Measurements from ENCODE around the gene STAMBPL1. TPM values are rescaled to one million over a fixed set of nuclear protein-coding genes. Genes with fewer than 3 reads are reported as not detected.

Gene STAMBPL1
- total and polyA plus RNA-seq, 4 donors: 1.7 to 24.5 (median 5.1) TPM

GRCh38 chr10:88896994-88897853 is 17.2 kb downstream of the STAMBPL1 start:
- no peak for TF ChIP-seq CTCF (IDR thresholded peaks at IDR 0.05; ENCODE audit: control extremely low read depth, extremely low read depth)
- Histone ChIP-seq H3K4me3 (no peak overlapping the region), H3K27me3 (ENCODE audit: control insufficient read depth in 3 of 3, insufficient read depth in 3 of 3, low read length in 2 of 3) (no peaks in the 10 kb centered on the region), H3K36me3 (ENCODE audit: control insufficient read depth in 4 of 4, insufficient read depth in 4 of 4, low read length in 4 of 4) (peaks cover 0 to 3% (median 1%) of the 10 kb centered on the region in 4 donors), H3K4me1 (ENCODE audit: control insufficient read depth in 5 of 5, insufficient read depth in 5 of 5, low read length in 5 of 5) (peaks cover 0 to 22% (median 12%) of the 10 kb centered on the region in 5 donors), H3K27ac (ENCODE audit: low read depth in 1 of 2, low read length in 1 of 2) (peak overlapping the region; percentile 21 to 49), H3K9ac (ENCODE audit: insufficient read depth in 1 of 2, low read length in 2 of 2) (no peak overlapping the region), H3K9me3 (ENCODE audit: control insufficient read depth in 4 of 4, insufficient read depth in 3 of 4, low read length in 3 of 4) (no peaks in the 10 kb centered on the region)
- DNase-seq (peak in 2 of 3 donors; percentile 64 to 67), ATAC-seq (ENCODE audit: insufficient read depth, low FRiP score) (no peak)
- WGBS, 2 donors: 53 to 71% methylated on average over 8 of the region's 8 CpGs

DNA sequence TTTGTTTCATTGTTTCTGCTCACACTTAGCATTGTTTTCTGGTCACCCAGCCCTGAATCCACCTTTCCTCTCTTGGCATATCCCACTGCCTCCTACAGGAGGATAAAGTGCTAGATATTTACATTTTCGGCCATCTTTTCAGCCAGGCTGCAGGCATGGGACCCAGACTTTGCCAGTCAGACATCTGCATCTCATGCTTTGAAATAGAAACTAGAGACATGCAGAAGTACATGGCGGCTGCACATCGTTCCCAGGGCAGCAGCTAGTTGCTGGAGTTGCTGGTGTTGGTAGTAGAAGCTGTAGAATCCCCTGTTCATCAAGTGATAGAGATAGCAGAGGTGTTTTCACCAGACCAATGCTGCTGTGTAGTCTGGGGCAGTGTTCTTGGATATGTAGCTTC is 18.7 kb downstream of the STAMBPL1 start:
- H3K4me3 ChIP-seq: no peak overlapping the region
- no peak overlapping the region for H3K9ac ChIP-seq (ENCODE audit: insufficient read depth in 1 of 2, low read length in 2 of 2)
- 93 to 96% methylated on average over 3 of the region's 3 CpGs for WGBS, 2 donors
- no peak for TF ChIP-seq CTCF (IDR thresholded peaks at IDR 0.05; ENCODE audit: control extremely low read depth, extremely low read depth)
- no peaks in the 10 kb centered on the region for H3K9me3 ChIP-seq (ENCODE audit: control insufficient read depth in 4 of 4, insufficient read depth in 3 of 4, low read length in 3 of 4)
- H3K27me3 ChIP-seq (ENCODE audit: control insufficient read depth in 3 of 3, insufficient read depth in 3 of 3, low read length in 2 of 3): no peaks in the 10 kb centered on the region
- no peak for ATAC-seq (ENCODE audit: insufficient read depth, low FRiP score)
- no peak for DNase-seq
- peaks cover 0 to 5% (median 2%) of the 10 kb centered on the region in 4 donors for H3K36me3 ChIP-seq (ENCODE audit: control insufficient read depth in 4 of 4, insufficient read depth in 4 of 4, low read length in 4 of 4)
- peaks cover 0 to 22% (median 12%) of the 10 kb centered on the region in 5 donors for H3K4me1 ChIP-seq (ENCODE audit: control insufficient read depth in 5 of 5, insufficient read depth in 5 of 5, low read length in 5 of 5)
- H3K27ac ChIP-seq (ENCODE audit: low read depth in 1 of 2, low read length in 1 of 2): no peak overlapping the region

DNA sequence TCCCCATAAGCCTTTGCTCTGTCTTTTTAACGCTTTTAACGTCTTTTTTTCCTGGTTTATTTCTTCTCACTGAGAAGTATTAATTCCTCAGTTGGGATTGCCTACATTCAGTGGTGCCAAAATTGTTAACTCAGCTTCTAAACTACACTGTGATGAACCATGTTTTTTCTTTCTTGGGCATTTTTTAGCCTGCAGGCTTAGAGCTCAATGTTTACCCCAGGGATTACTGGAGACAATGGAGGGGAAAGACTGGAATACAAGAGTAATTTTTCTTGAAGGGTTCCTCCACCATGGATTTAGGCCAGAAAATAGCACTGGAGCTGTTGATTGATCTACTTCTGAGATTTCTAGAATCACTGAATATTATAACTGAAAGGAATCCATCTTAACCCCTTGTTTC is 19.8 kb downstream of the STAMBPL1 start:
- no peaks in the 10 kb centered on the region for H3K9me3 ChIP-seq (ENCODE audit: control insufficient read depth in 4 of 4, insufficient read depth in 3 of 4, low read length in 3 of 4)
- no peaks in the 10 kb centered on the region for H3K27me3 ChIP-seq (ENCODE audit: control insufficient read depth in 3 of 3, insufficient read depth in 3 of 3, low read length in 2 of 3)
- ATAC-seq (ENCODE audit: insufficient read depth, low FRiP score) (no peak), DNase-seq (no peak)
- TF ChIP-seq CTCF (IDR thresholded peaks at IDR 0.05; ENCODE audit: control extremely low read depth, extremely low read depth): no peak
- H3K4me1 ChIP-seq (ENCODE audit: control insufficient read depth in 5 of 5, insufficient read depth in 5 of 5, low read length in 5 of 5): peaks cover 0 to 22% (median 12%) of the 10 kb centered on the region in 5 donors
- no peak overlapping the region for H3K9ac ChIP-seq (ENCODE audit: insufficient read depth in 1 of 2, low read length in 2 of 2)
- H3K36me3 ChIP-seq (ENCODE audit: control insufficient read depth in 4 of 4, insufficient read depth in 4 of 4, low read length in 4 of 4): peaks cover 0 to 11% (median 4%) of the 10 kb centered on the region in 4 donors
- H3K4me3 ChIP-seq: no peak overlapping the region
- H3K27ac ChIP-seq (ENCODE audit: low read depth in 1 of 2, low read length in 1 of 2): no peak overlapping the region
- 90 to 98% methylated on average over 2 of the region's 2 CpGs for WGBS, 2 donors
